Parathyroid adenoma (tissue), 2 donors: Measurements from ENCODE around the gene LACRT.

Experiments used
- H2AFZ ChIP-seq: fragments of 300-600 bp; sonication (generic); one replicate; pipeline ENCODE4 v1.7.0; 2017; ENCODE audit warnings: antibody characterized with exemption, mild to moderate bottlenecking
- H3K27ac ChIP-seq: fragments of 300-600 bp; sonication (generic); one replicate; pipeline ENCODE4 v1.7.0; 2017
- H3K27me3 ChIP-seq: fragments of 300-600 bp; sonication (generic); one replicate; pipeline ENCODE4 v1.7.0; 2017; ENCODE audit warnings: low read length; ENCODE audit not compliant: control insufficient read depth, insufficient read depth
- H3K36me3 ChIP-seq: fragments of 300-600 bp; sonication (generic); one replicate; pipeline ENCODE4 v1.7.0; 2017; ENCODE audit warnings: low read length; ENCODE audit not compliant: control insufficient read depth, insufficient read depth
- H3K4me1 ChIP-seq: fragments of 300-600 bp; sonication (generic); one replicate; pipeline ENCODE4 v1.7.0; 2017; ENCODE audit warnings: control low read depth
- H3K4me2 ChIP-seq: fragments of 300-600 bp; sonication (generic); one replicate; pipeline ENCODE4 v1.7.0; 2017; ENCODE audit warnings: low read length
- H3K4me3 ChIP-seq: fragments of 300-600 bp; sonication (generic); one replicate; pipeline ENCODE4 v1.7.0; 2017; ENCODE audit warnings: low read depth, low read length
- H3K79me2 ChIP-seq: fragments of 300-600 bp; sonication (generic); one replicate; pipeline ENCODE4 v1.7.0; 2017; ENCODE audit warnings: control low read depth
- H3K9ac ChIP-seq: fragments of 300-600 bp; sonication (generic); one replicate; pipeline ENCODE4 v1.7.0; 2017; ENCODE audit warnings: mild to moderate bottlenecking
- H3K9me3 ChIP-seq: fragments of 300-600 bp; sonication (generic); one replicate; pipeline ENCODE4 v1.7.0; 2017; ENCODE audit warnings: low read length; ENCODE audit not compliant: control insufficient read depth
- TF ChIP-seq, protein P1 (sequence below): fragments of 300-600 bp; sonication (generic); IDR thresholded peaks from one replicate; pipeline ENCODE4 v1.7.0; 2017; ENCODE audit warnings: antibody characterized with exemption, mild to moderate bottlenecking
- donor health status: primary hyperparathyroidism.

LACRT gene

DNA sequence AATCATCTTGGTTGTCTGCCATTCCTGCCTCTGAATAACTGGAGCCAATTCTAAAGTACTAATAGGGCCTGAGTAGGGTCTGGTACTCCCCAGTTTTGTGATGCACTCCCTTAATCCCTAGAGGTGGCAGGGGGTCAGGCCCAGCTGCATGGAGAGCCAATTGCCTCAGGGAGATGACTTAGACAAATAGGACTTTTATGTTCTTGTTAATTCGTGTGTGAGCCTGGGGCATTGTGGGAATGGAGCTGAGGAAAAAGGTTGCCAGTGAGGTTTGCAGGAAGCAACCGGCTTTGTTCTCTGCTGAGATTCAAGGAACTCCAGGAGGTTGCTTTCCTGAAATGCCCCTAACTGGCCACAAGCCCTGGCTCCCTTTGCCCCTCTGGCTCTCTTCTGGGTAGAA is 20.2 kb upstream of the LACRT start:
- H3K27ac ChIP-seq, result no peak overlapping the region
- H3K79me2 ChIP-seq, result no peaks in the 10 kb centered on the region
- no peaks in the 10 kb centered on the region for H3K9me3 ChIP-seq
- H3K27me3 ChIP-seq, result no peaks in the 10 kb centered on the region
- no peak overlapping the region for H3K4me3 ChIP-seq
- TF ChIP-seq, protein P1, sequence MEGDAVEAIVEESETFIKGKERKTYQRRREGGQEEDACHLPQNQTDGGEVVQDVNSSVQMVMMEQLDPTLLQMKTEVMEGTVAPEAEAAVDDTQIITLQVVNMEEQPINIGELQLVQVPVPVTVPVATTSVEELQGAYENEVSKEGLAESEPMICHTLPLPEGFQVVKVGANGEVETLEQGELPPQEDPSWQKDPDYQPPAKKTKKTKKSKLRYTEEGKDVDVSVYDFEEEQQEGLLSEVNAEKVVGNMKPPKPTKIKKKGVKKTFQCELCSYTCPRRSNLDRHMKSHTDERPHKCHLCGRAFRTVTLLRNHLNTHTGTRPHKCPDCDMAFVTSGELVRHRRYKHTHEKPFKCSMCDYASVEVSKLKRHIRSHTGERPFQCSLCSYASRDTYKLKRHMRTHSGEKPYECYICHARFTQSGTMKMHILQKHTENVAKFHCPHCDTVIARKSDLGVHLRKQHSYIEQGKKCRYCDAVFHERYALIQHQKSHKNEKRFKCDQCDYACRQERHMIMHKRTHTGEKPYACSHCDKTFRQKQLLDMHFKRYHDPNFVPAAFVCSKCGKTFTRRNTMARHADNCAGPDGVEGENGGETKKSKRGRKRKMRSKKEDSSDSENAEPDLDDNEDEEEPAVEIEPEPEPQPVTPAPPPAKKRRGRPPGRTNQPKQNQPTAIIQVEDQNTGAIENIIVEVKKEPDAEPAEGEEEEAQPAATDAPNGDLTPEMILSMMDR, result no peak
- H3K36me3 ChIP-seq, result no peaks in the 10 kb centered on the region
- no peaks in the 10 kb centered on the region for H3K4me1 ChIP-seq
- no peak overlapping the region for H3K4me2 ChIP-seq
- H2AFZ ChIP-seq, result no peak overlapping the region
- H3K9ac ChIP-seq, result no peak overlapping the region

DNA sequence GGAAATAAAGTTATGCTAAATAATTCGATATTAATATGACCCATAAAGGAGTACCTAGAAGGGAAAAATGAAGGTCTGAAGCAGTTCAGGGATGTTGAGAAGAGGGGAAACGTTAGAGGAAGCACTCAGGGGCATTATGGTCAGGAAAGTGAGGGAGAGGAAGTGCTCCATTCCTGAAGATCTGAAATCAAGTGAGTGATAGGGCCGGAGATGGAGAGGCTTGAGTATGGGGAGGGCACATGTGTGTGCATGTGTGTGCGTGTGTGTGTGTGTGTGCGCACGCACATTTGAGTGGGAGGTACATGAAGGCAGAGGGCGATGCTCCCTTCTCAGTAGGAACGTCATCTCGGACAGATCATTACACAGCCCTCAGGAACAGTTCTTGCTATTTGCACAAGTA is 18.3 kb upstream of the LACRT start:
- no peak overlapping the region for H3K9ac ChIP-seq
- H3K79me2 ChIP-seq, result no peaks in the 10 kb centered on the region
- H2AFZ ChIP-seq, result no peak overlapping the region
- H3K27ac ChIP-seq, result no peak overlapping the region
- H3K4me2 ChIP-seq, result no peak overlapping the region
- no peaks in the 10 kb centered on the region for H3K9me3 ChIP-seq
- TF ChIP-seq, protein P1, result no peak
- no peaks in the 10 kb centered on the region for H3K4me1 ChIP-seq
- H3K36me3 ChIP-seq, result no peaks in the 10 kb centered on the region
- H3K27me3 ChIP-seq, result no peaks in the 10 kb centered on the region
- H3K4me3 ChIP-seq, result no peak overlapping the region

DNA sequence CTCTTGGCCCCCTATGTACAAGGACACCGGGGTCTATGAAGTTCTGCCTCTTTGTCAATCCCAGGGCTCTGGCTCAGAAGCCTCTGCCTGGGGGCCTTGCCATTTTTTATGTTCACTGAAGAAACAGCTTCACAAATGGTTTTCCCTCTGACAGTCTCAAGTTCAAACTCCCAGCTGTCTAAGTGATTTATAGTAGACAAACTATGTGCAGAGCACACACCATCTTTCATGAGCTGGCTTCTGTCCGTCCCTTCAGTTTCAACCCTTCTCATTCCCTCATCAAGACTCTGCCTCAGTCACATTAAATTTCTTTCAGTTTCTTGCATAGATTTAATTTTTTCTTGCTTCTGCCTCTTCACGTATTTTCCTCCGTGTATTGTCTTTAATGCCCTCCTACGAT is 16.2 kb upstream of the LACRT start:
- H3K36me3 ChIP-seq, result no peaks in the 10 kb centered on the region
- TF ChIP-seq, protein P1, result no peak
- H3K9ac ChIP-seq, result no peak overlapping the region
- H3K4me2 ChIP-seq, result no peak overlapping the region
- no peaks in the 10 kb centered on the region for H3K9me3 ChIP-seq
- H3K4me3 ChIP-seq, result no peak overlapping the region
- H2AFZ ChIP-seq, result no peak overlapping the region
- no peaks in the 10 kb centered on the region for H3K4me1 ChIP-seq
- H3K79me2 ChIP-seq, result no peaks in the 10 kb centered on the region
- no peaks in the 10 kb centered on the region for H3K27me3 ChIP-seq
- H3K27ac ChIP-seq, result no peak overlapping the region

DNA sequence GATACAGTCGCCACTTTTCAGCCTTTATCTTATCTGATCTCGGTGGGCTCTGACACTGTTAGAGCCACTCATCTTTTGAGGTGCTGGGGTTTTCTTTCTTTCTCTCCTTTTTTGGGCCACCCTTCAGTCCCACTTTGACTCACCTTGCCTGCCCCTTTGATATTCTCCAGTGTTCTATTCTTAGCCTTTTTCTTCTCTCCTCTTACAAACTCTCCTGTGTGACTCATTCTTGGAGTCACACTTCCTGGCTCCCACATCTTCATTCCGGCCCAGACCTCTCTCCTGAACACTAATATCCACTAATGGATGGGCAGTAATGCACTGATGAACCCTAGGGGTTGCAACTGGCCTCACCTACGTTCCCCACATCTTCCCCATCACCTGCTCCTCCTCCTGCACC is 15.7 kb upstream of the LACRT start:
- Histone ChIP-seq H2AFZ (no peak overlapping the region), H3K27ac (no peak overlapping the region)
- TF ChIP-seq, protein P1, result no peak

DNA sequence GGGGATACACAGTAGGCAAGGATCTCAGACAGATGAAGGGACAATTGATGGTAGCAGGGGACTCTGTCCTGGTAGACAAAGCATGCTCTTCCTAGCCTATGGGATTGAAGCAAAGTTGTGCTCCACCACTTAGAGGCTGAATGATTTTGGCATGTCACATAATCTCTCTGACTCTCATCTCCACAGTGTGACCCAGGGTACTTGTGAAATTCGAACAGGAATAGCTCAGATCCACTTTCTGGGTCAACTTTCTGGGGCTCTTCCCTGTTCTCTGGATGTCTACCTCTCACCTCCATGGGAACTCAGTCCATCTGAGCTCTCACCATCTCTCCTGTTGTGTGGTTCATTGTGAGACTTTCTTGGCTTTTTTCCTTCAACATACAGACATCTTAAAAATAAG is 15.1 kb upstream of the LACRT start:
- Histone ChIP-seq H2AFZ (no peak overlapping the region), H3K4me3 (no peak overlapping the region), H3K36me3 (no peaks in the 10 kb centered on the region), H3K27me3 (no peaks in the 10 kb centered on the region), H3K79me2 (no peaks in the 10 kb centered on the region), H3K9ac (no peak overlapping the region), H3K4me1 (no peaks in the 10 kb centered on the region), H3K9me3 (no peaks in the 10 kb centered on the region), H3K27ac (no peak overlapping the region), H3K4me2 (no peak overlapping the region)
- TF ChIP-seq, protein P1, result no peak

More for the DNA sequence above, 15.7 kb upstream of the LACRT start:
- Histone ChIP-seq H3K4me2 (no peak overlapping the region), H3K27me3 (no peaks in the 10 kb centered on the region), H3K36me3 (no peaks in the 10 kb centered on the region), H3K9me3 (no peaks in the 10 kb centered on the region), H3K79me2 (no peaks in the 10 kb centered on the region), H3K4me3 (no peak overlapping the region), H3K4me1 (no peaks in the 10 kb centered on the region), H3K9ac (no peak overlapping the region)
